Activated B cell treated with CpG ODN at 0.5 μM for 24 hours (primary cell): Measurements from ENCODE around the gene CNPPD1. TPM values are rescaled to one million over a fixed set of nuclear protein-coding genes. Genes with fewer than 3 reads are reported as not detected.

ENCODE experiments used
- ATAC-seq: fragments of 200-7000 bp; cut with Tn5 transposase; one replicate; pipeline ENCODE4 v1.10.0; 2021; ENCODE audit warnings: low read depth, mild to moderate bottlenecking, moderate library complexity
- CTCF ChIA-PET: fragments of 350-600 bp; sonication (Branson Sonifier 250); formaldehyde crosslinking; loops from one replicate; lab custom pipeline; 2021; ENCODE audit warnings: antibody characterized with exemption; lab: Charles Lee
- POLR2A ChIA-PET: fragments of 350-600 bp; sonication (Branson Sonifier 250); formaldehyde crosslinking; loops from one replicate; lab custom pipeline; 2021; ENCODE audit warnings: antibody characterized with exemption; lab: Charles Lee
- DNase-seq: peaks from one replicate; pipeline ENCODE4 v3.0.0; 2022
- H3K27ac Mint-ChIP-seq: one replicate; pipeline ENCODE4 v1.8.0; 2020; ENCODE audit warnings: mixed read lengths
- H3K27me3 Mint-ChIP-seq: one replicate; pipeline ENCODE4 v1.8.0; 2021; ENCODE audit warnings: mixed read lengths
- H3K36me3 Mint-ChIP-seq: one replicate; pipeline ENCODE4 v1.8.0; 2021; ENCODE audit warnings: low read depth, mixed read lengths
- H3K4me1 Mint-ChIP-seq: one replicate; pipeline ENCODE4 v1.8.0; 2021; ENCODE audit warnings: mixed read lengths
- H3K4me3 Mint-ChIP-seq: one replicate; pipeline ENCODE4 v1.8.0; 2020; ENCODE audit warnings: mild to moderate bottlenecking, mixed read lengths
- H3K9me3 Mint-ChIP-seq: one replicate; pipeline ENCODE4 v1.8.0; 2020; ENCODE audit warnings: mixed read lengths
- intact Hi-C: fragments of 100-400 bp; cut with micrococcal nuclease; formaldehyde crosslinking; loops from one replicate; pipeline ENCODE4 v1.15.1; 2024
- total RNA-seq: library from RNA; stranded (reverse); gene quantifications from 2 replicates; pipeline ENCODE4 v1.2.3, GENCODE V29; 2022
- TF ChIP-seq, protein P1 (sequence below): fragments of 200-600 bp; IDR thresholded peaks from one replicate; pipeline ENCODE4 v1.8.0; 2022; ENCODE audit warnings: antibody characterized with exemption, mild to moderate bottlenecking

Gene CNPPD1
- total RNA-seq, 1 donor from 2014 or later = 144 TPM

GRCh38 chr2:219207884-219208740 lies 31.4 kb upstream of the CNPPD1 start:
- no peak for ATAC-seq
- H3K4me1 Mint-ChIP-seq = peaks cover 28% of the 10 kb centered on the region
- H3K36me3 Mint-ChIP-seq = peaks cover 22% of the 10 kb centered on the region
- H3K27me3 Mint-ChIP-seq = no peaks in the 10 kb centered on the region
- peak overlapping the region; percentile 24 for H3K4me3 Mint-ChIP-seq
- no peaks in the 10 kb centered on the region for H3K9me3 Mint-ChIP-seq
- TF ChIP-seq, protein P1, sequence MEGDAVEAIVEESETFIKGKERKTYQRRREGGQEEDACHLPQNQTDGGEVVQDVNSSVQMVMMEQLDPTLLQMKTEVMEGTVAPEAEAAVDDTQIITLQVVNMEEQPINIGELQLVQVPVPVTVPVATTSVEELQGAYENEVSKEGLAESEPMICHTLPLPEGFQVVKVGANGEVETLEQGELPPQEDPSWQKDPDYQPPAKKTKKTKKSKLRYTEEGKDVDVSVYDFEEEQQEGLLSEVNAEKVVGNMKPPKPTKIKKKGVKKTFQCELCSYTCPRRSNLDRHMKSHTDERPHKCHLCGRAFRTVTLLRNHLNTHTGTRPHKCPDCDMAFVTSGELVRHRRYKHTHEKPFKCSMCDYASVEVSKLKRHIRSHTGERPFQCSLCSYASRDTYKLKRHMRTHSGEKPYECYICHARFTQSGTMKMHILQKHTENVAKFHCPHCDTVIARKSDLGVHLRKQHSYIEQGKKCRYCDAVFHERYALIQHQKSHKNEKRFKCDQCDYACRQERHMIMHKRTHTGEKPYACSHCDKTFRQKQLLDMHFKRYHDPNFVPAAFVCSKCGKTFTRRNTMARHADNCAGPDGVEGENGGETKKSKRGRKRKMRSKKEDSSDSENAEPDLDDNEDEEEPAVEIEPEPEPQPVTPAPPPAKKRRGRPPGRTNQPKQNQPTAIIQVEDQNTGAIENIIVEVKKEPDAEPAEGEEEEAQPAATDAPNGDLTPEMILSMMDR = no peak
- H3K27ac Mint-ChIP-seq = peak overlapping the region; percentile 36
- CTCF ChIA-PET = interaction anchor here (1.1 to 2.5 kb wide), 3 partner anchors 9 to 87 kb away, joined by 5 to 8 read pairs (median 6); no protein-coding TSS in a partner anchor
- DNase-seq = no peak
- intact Hi-C loops = loop anchor here (2.0 kb wide), 5 partner anchors 37 to 639 kb away; partner anchors contain the start of genes CNOT9, GLB1L, STK16 and TTLL4
- POLR2A ChIA-PET = interaction anchor here (0.6 to 5.3 kb wide), 10 partner anchors 11 to 71 kb away, joined by 3 to 98 read pairs (median 16); partner anchors contain the start of genes ABCB6, ANKZF1, ATG9A and CNPPD1

- TF ChIP-seq, protein P1 = no peak
- Mint-ChIP-seq H3K27me3 (no peaks in the 10 kb centered on the region), H3K4me1 (peaks cover 28% of the 10 kb centered on the region), H3K4me3 (peak overlapping the region; percentile 88), H3K36me3 (peaks cover 20% of the 10 kb centered on the region), H3K27ac (peak overlapping the region; percentile 95), H3K9me3 (no peaks in the 10 kb centered on the region)
- intact Hi-C loops = loop anchor here (2.0 kb wide), 5 partner anchors 37 to 639 kb away; partner anchors contain the start of genes CNOT9, GLB1L, STK16 and TTLL4
- ChIA-PET CTCF (interaction anchor here (1.5 to 1.9 kb wide), 2 partner anchors 32 to 88 kb away, joined by 6 to 12 read pairs; partner anchors contain the start of gene CNPPD1), POLR2A (interaction anchor here (0.6 to 5.3 kb wide), 23 partner anchors 10 to 548 kb away, joined by 3 to 98 read pairs (median 7); partner anchors contain the start of genes ABCB6, ANKZF1, ATG9A and BCS1L)
- ATAC-seq (no peak), DNase-seq (no peak)
Observed at GRCh38 chr2:219207134-219207883, 30.6 kb upstream of the CNPPD1 start.

GRCh38 chr2:219206328-219207133 lies 29.8 kb upstream of the CNPPD1 start, which contains the start of gene ZFAND2B:
Gene ZFAND2B (plus strand): TSS chr2:219206782. CDS start chr2:219206988, 206 bp downstream.
- Mint-ChIP-seq H3K36me3 (peaks cover 20% of the 10 kb centered on the region), H3K4me1 (peaks cover 25% of the 10 kb centered on the region), H3K27me3 (no peaks in the 10 kb centered on the region), H3K27ac (peak within 1 kb of the TSS; percentile 95), H3K9me3 (no peaks in the 10 kb centered on the region), H3K4me3 (peak within 1 kb of the TSS; percentile 88)
- ATAC-seq (peak; percentile 93), DNase-seq (peak; percentile 99)
- TF ChIP-seq, protein P1 = no peak
- ChIA-PET POLR2A (interaction anchor here (0.6 to 5.3 kb wide), 32 partner anchors 9 to 939 kb away, joined by 3 to 98 read pairs (median 5); partner anchors contain the start of genes ABCB6, ANKZF1, ATG9A and BCS1L), CTCF (interaction anchor here (0.6 to 1.9 kb wide), 7 partner anchors 31 to 188 kb away, joined by 3 to 12 read pairs (median 5); partner anchors contain the start of genes CNPPD1, GLB1L and STK16)
- intact Hi-C loops = loop anchor here (1.0 to 2.0 kb wide), 13 partner anchors 13 to 638 kb away; partner anchors contain the start of genes ANKZF1, ATG9A, CNOT9 and DNAJB2

DNA sequence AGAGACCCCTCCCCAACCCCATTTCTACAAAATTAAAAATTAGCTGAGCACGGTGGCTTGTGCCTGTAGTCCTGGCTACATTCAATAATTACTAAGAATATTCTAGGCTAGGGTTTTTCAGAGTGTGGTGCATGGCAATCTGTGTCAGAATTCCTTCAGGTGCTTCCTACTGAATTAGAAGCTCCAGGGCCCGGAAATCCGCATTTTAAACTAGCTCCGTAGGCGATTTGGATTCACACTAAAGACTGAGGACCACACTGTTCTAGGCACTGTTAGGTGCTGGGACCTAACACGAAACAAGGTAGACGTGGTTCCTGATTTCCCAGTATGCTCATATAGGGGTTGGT lies 29.2 kb upstream of the CNPPD1 start:
- Mint-ChIP-seq H3K4me1 (peaks cover 20% of the 10 kb centered on the region), H3K4me3 (peak overlapping the region; percentile 88), H3K27ac (peak overlapping the region; percentile 95), H3K36me3 (peaks cover 20% of the 10 kb centered on the region), H3K9me3 (no peaks in the 10 kb centered on the region), H3K27me3 (no peaks in the 10 kb centered on the region)
- DNase-seq (no peak), ATAC-seq (no peak)
- ChIA-PET POLR2A (interaction anchor here (0.6 to 5.3 kb wide), 25 partner anchors 9 to 938 kb away, joined by 3 to 98 read pairs (median 7); partner anchors contain the start of genes ABCB6, ANKZF1, ATG9A and CNPPD1), CTCF (interaction anchor here (0.6 to 1.9 kb wide), 8 partner anchors 31 to 506 kb away, joined by 3 to 12 read pairs (median 5); partner anchors contain the start of genes CNPPD1, GLB1L and STK16)
- intact Hi-C loops = loop anchor here (1.0 to 2.0 kb wide), 13 partner anchors 13 to 637 kb away; partner anchors contain the start of genes ANKZF1, ATG9A, CNOT9 and DNAJB2
- TF ChIP-seq, protein P1 = no peak
